ENCODE measurements around the gene DIDO1. TPM values are rescaled to one million over a fixed set of nuclear protein-coding genes. Genes with fewer than 3 reads are reported as not detected.

Gene DIDO1
- total RNA-seq, 1 experiment from 2014 or later: 85.9 TPM

DNA sequence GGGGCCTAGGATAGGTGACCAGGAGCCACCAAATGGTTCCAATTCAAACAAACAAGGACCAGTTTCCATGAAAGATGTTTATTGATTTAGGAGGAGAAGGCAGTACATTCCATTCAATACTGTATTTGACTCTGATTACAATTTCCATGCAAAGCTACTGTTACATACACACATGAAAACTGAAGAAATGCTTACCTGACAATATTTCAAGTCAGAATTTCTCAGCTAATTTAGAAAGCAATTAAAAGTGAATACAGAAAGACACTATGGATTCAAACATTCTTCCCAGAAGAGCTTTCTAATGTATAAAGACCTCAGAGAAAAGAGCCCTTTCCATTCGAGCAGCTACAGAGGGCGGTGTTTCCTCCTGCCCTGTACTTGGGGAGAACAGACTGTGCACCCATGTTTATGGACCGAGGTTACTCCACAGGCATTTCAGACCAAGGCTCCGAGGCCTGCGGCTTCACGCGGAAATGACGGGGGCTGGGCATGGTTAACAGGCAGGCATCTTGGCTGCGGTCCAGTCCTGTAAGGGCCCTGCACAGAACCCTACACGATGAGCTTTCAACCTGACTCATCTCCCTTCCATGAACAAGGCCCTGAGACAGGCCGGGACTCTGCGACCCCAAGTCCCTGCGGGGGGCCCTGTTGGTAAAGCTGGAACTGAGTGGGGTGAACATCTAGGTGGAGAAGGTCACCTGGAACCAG is 39.0 kb downstream of the DIDO1 start:
- Histone ChIP-seq H2BK5ac (ENCODE audit: insufficient read length, low read length) (no peak overlapping the region), H3K79me2 (ENCODE audit: insufficient read depth, low read length) (no peaks in the 10 kb centered on the region), H4K5ac (ENCODE audit: insufficient read length, low read depth, low read length) (no peak overlapping the region), H3K14ac (ENCODE audit: insufficient read depth, low read length) (no peak overlapping the region), H2BK12ac (ENCODE audit: insufficient read length, low read depth, low read length) (no peak overlapping the region), H3K23me2 (ENCODE audit: insufficient read length, low read depth, low read length, poor library complexity, severe bottlenecking) (no peaks in the 10 kb centered on the region), H3K23ac (ENCODE audit: insufficient read length, low read depth, low read length) (no peak overlapping the region), H4K91ac (ENCODE audit: insufficient read length, low read depth, low read length) (no peak overlapping the region), H3K27me3 (ENCODE audit: insufficient read depth, low read length) (no peaks in the 10 kb centered on the region), H3K4me1 (ENCODE audit: insufficient read depth, low read length) (no peaks in the 10 kb centered on the region; the same call in 1 of the 2 replicates), H3K9me3 (ENCODE audit: control insufficient read depth, low read depth, low read length) (no peaks in the 10 kb centered on the region), H2AFZ (ENCODE audit: low read length) (no peak overlapping the region), H2AK5ac (ENCODE audit: insufficient read length, low read length) (no peak overlapping the region), H3T11ph (ENCODE audit: low read length) (no peak overlapping the region), H3K27ac (ENCODE audit: insufficient read length, low read depth, low read length) (no peak overlapping the region), H3K56ac (ENCODE audit: insufficient read length, low read depth, low read length) (no peak overlapping the region), H3K79me1 (ENCODE audit: insufficient read depth, low read depth, low read length, poor library complexity, severe bottlenecking) (no peaks in the 10 kb centered on the region), H3K4ac (ENCODE audit: low read depth, low read length) (no peak overlapping the region), H3K18ac (ENCODE audit: insufficient read length, low read depth, low read length) (no peak overlapping the region), H2BK120ac (ENCODE audit: low read depth, low read length, poor library complexity, severe bottlenecking) (no peak overlapping the region), H2BK15ac (ENCODE audit: low read depth, low read length) (no peak overlapping the region), H3K9ac (ENCODE audit: extremely low read depth, insufficient read length, low read length) (no peak overlapping the region), H3K4me2 (ENCODE audit: insufficient read depth, insufficient read length, low read length) (no peak overlapping the region), H4K20me1 (ENCODE audit: control insufficient read depth, insufficient read depth, insufficient read length) (no peaks in the 10 kb centered on the region), H2BK20ac (ENCODE audit: low read depth, low read length, poor library complexity, severe bottlenecking) (no peak overlapping the region), H4K8ac (replicated peaks; ENCODE audit: insufficient read length, low read depth, low read length) (no peak overlapping the region)
- no peak for DNase-seq
- Mint-ChIP-seq H3K4me1 (peaks cover 24 to 28% of the 10 kb centered on the region in 2 experiments), H3K27me3 (ENCODE audit: low read depth) (no peaks in the 10 kb centered on the region), H3K27ac (peak overlapping the region in 2 of 3 experiments; percentile 79 to 82; a peak in 3 of 7 replicates), H3K36me3 (ENCODE audit: insufficient read depth in 1 of 3, low read depth in 3 of 3) (peaks cover 49 to 81% (median 51%) of the 10 kb centered on the region in 3 experiments), H3K4me3 (no peak overlapping the region), H3K9me3 (no peaks in the 10 kb centered on the region)
- no CpG with 5 or more reads among the region's 13 CpGs for WGBS (ENCODE audit: extremely low coverage, insufficient read length, low lambda C conversion rate)
- TF ChIP-seq, protein P1, sequence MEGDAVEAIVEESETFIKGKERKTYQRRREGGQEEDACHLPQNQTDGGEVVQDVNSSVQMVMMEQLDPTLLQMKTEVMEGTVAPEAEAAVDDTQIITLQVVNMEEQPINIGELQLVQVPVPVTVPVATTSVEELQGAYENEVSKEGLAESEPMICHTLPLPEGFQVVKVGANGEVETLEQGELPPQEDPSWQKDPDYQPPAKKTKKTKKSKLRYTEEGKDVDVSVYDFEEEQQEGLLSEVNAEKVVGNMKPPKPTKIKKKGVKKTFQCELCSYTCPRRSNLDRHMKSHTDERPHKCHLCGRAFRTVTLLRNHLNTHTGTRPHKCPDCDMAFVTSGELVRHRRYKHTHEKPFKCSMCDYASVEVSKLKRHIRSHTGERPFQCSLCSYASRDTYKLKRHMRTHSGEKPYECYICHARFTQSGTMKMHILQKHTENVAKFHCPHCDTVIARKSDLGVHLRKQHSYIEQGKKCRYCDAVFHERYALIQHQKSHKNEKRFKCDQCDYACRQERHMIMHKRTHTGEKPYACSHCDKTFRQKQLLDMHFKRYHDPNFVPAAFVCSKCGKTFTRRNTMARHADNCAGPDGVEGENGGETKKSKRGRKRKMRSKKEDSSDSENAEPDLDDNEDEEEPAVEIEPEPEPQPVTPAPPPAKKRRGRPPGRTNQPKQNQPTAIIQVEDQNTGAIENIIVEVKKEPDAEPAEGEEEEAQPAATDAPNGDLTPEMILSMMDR (conservative IDR thresholded peaks at IDR 0.05): no peak
